HepG2 (cell line): ENCODE results near the gene PPP4R2. TPM values are rescaled to one million over a fixed set of nuclear protein-coding genes. Genes with fewer than 3 reads are reported as not detected.

Experiments used
- ATAC-seq: fragments of 200-7000 bp; cut with Tn5 transposase; 3 replicates; pipeline ENCODE4 v1.9.1; 2020; ENCODE audit warnings: mild to moderate bottlenecking, moderate library complexity
- BruUV-seq: library from RNA; stranded (reverse); fragments of 400-500 nt; replicated peaks from 2 replicates; lab custom pipeline; 2021; lab: Mats Ljungman, UMichigan
- CTCF ChIA-PET: fragments of 300-600 bp; formaldehyde crosslinking; extraction: SDS; loops from one replicate; lab custom pipeline; 2021; ENCODE audit warnings: low total read pairs, inconsistent platforms, low intra/inter-chr PET ratio; lab: Yijun Ruan, JAX
- POLR2A ChIA-PET: fragments of 350-600 bp; sonication (Branson Sonifier 250); formaldehyde crosslinking; loops from one replicate; lab custom pipeline; 2020; ENCODE audit warnings: antibody characterized with exemption, inconsistent platforms; lab: Yijun Ruan, JAX
- DNase-seq: peaks from one replicate; pipeline ENCODE4 v3.0.0-alpha.2; 2015; ENCODE audit warnings: low spot score
- FAIRE-seq: peaks from 3 replicates; lab custom pipeline; 2011; peaks lifted over from hg19 to GRCh38; lab: Jason Lieb, UNC
- H2AFZ ChIP-seq: one replicate; pipeline ENCODE4 v1.6.1; 2011; ENCODE audit warnings: low read length, inconsistent platforms
- H3K27ac ChIP-seq: fragments of 300-600 bp; 3 replicates; pipeline ENCODE4 v1.8.0; 2011; ENCODE audit warnings: mixed run types, mild to moderate bottlenecking, mixed read lengths, low read length, inconsistent platforms; ENCODE audit not compliant: insufficient read depth; ENCODE audit errors: extremely low read length
- H3K27me3 ChIP-seq, 2 experiments: fragments of 200-600 bp in 1 of 2; 2 replicates in 1 of 2; 3 replicates in 1 of 2; pipeline versions ENCODE4 v1.6.0 to v1.8.0; 2011; ENCODE audit warnings: low read length in 2 of 2, mild to moderate bottlenecking in 2 of 2, moderate library complexity in 2 of 2, inconsistent platforms in 1 of 2; ENCODE audit not compliant: insufficient read depth in 2 of 2, control insufficient read depth in 1 of 2
- H3K36me3 ChIP-seq, 2 experiments: fragments of 200-600 bp in 1 of 2; replicated peaks in 1 of 2; 2 replicates in 1 of 2; 3 replicates in 1 of 2; pipeline versions ENCODE4 v1.5.1 to v1.8.0; 2011; ENCODE audit warnings: low read length in 2 of 2, inconsistent platforms in 1 of 2; ENCODE audit not compliant: insufficient read depth in 2 of 2, control insufficient read depth in 1 of 2
- H3K4me1 ChIP-seq: 2 replicates; pipeline ENCODE4 v1.5.1; 2012; ENCODE audit warnings: low read length, inconsistent platforms; ENCODE audit not compliant: insufficient read depth
- H3K4me2 ChIP-seq: 2 replicates; pipeline ENCODE4 v1.6.0; 2011; ENCODE audit warnings: low read depth, low read length, inconsistent platforms
- H3K4me3 ChIP-seq, 3 experiments: fragments of 200-600 bp in 1 of 3; sonication (generic), shearing (Covaris generic) in 1 of 3; replicated peaks in 1 of 3; 2 replicates each; pipeline ENCODE4 v1.5.1; 2011 to 2016; ENCODE audit warnings: low read length in 3 of 3, inconsistent platforms in 2 of 3, low read depth in 2 of 3, mild to moderate bottlenecking in 2 of 3, control low read depth in 1 of 3, mixed read lengths in 1 of 3; ENCODE audit not compliant: insufficient read depth in 1 of 3
- H3K79me2 ChIP-seq: one replicate; pipeline ENCODE4 v1.6.1; 2011; ENCODE audit warnings: low read length, inconsistent platforms; ENCODE audit not compliant: insufficient read depth
- H3K9ac ChIP-seq: 2 replicates; pipeline ENCODE4 v1.6.0; 2011; ENCODE audit warnings: mild to moderate bottlenecking, low read depth, low read length, inconsistent platforms; ENCODE audit not compliant: insufficient read depth
- H3K9me3 ChIP-seq: 2 replicates; pipeline ENCODE4 v1.5.1; 2012; ENCODE audit warnings: mild to moderate bottlenecking, low read length
- H4K20me1 ChIP-seq: 2 replicates; pipeline ENCODE4 v1.6.0; 2011; ENCODE audit warnings: inconsistent platforms, mild to moderate bottlenecking, low read length, moderate library complexity; ENCODE audit not compliant: insufficient read depth
- ATF7-NPFF ChIP-seq: sonication (generic); formaldehyde crosslinking; IDR thresholded peaks from 2 replicates; pipeline ENCODE4 v1.8.1; 2023; ENCODE audit warnings: mild to moderate bottlenecking, low read depth, missing genetic modification reagents, moderate library complexity
- GFI1 ChIP-seq: sonication (generic); formaldehyde crosslinking; IDR thresholded peaks from 2 replicates; pipeline ENCODE4 v1.5.0; 2020; ENCODE audit warnings: missing genetic modification reagents, mild to moderate bottlenecking, borderline replicate concordance
- HNF4G ChIP-seq, 2 experiments: sonication (generic) in 1 of 2; formaldehyde crosslinking in 1 of 2; IDR thresholded peaks; 2 replicates each; pipeline versions ENCODE4 v1.4.0 to v1.6.1; 2011 to 2020; ENCODE audit warnings: borderline replicate concordance in 2 of 2, low read depth in 2 of 2, mild to moderate bottlenecking in 2 of 2, low read length in 1 of 2, missing genetic modification reagents in 1 of 2, moderate library complexity in 1 of 2
- JUND ChIP-seq: sonication (generic); formaldehyde crosslinking; IDR thresholded peaks from 2 replicates; pipeline ENCODE4 v1.8.0; 2022; ENCODE audit warnings: mild to moderate bottlenecking, missing genetic modification reagents
- MATR3 ChIP-seq: sonication (generic); formaldehyde crosslinking; IDR thresholded peaks from 2 replicates; pipeline ENCODE4 v1.4.0; 2020; ENCODE audit warnings: missing genetic modification reagents
- MEF2D ChIP-seq: sonication (generic); formaldehyde crosslinking; IDR thresholded peaks from 2 replicates; pipeline ENCODE4 v1.5.1; 2020; ENCODE audit warnings: mild to moderate bottlenecking, missing genetic modification reagents
- MEIS1 ChIP-seq: sonication (generic); formaldehyde crosslinking; IDR thresholded peaks from 2 replicates; pipeline ENCODE4 v1.9.0; 2021; ENCODE audit warnings: mild to moderate bottlenecking, missing genetic modification reagents, moderate library complexity, borderline replicate concordance
- REPIN1 ChIP-seq: sonication (generic); formaldehyde crosslinking; IDR thresholded peaks from 2 replicates; pipeline ENCODE4 v1.8.0; 2022; ENCODE audit warnings: missing genetic modification reagents, low read depth, mild to moderate bottlenecking, borderline replicate concordance
- RFXAP ChIP-seq: sonication (generic); formaldehyde crosslinking; IDR thresholded peaks from 2 replicates; pipeline ENCODE4 v1.4.0; 2020; ENCODE audit warnings: missing genetic modification reagents, borderline replicate concordance
- TOE1 ChIP-seq: sonication (generic); formaldehyde crosslinking; IDR thresholded peaks from 2 replicates; pipeline ENCODE4 v1.4.0; 2020; ENCODE audit warnings: mild to moderate bottlenecking, missing genetic modification reagents
- ZFP90 ChIP-seq: sonication (generic); formaldehyde crosslinking; IDR thresholded peaks from 2 replicates; pipeline ENCODE4 v1.8.0; 2022; ENCODE audit warnings: missing genetic modification reagents, mild to moderate bottlenecking, inconsistent platforms, borderline replicate concordance
- ZKSCAN5 ChIP-seq: sonication (generic); formaldehyde crosslinking; IDR thresholded peaks from 2 replicates; pipeline ENCODE4 v1.5.1; 2020; ENCODE audit warnings: mild to moderate bottlenecking, missing genetic modification reagents
- ZNF3 ChIP-seq: IDR thresholded peaks from 2 replicates; pipeline ENCODE4 v1.7.0; 2017; ENCODE audit warnings: inconsistent platforms
- ZNF547 ChIP-seq: sonication (generic); formaldehyde crosslinking; IDR thresholded peaks from 2 replicates; pipeline ENCODE4 v1.5.1; 2020; ENCODE audit warnings: mild to moderate bottlenecking, missing genetic modification reagents
- ZNF607 ChIP-seq: sonication (generic); formaldehyde crosslinking; IDR thresholded peaks from 2 replicates; pipeline ENCODE4 v1.5.1; 2020; ENCODE audit warnings: missing genetic modification reagents, mild to moderate bottlenecking, borderline replicate concordance
- ZNF614 ChIP-seq: IDR thresholded peaks from 2 replicates; pipeline ENCODE4 v1.6.1; 2018; ENCODE audit warnings: missing biosample characterization, missing genetic modification reagents, inconsistent platforms, borderline replicate concordance
- ZNF891 ChIP-seq: sonication (generic); formaldehyde crosslinking; IDR thresholded peaks from 2 replicates; pipeline ENCODE4 v1.5.0; 2020; ENCODE audit warnings: mild to moderate bottlenecking, missing genetic modification reagents
- WGBS: methylation state at CpG from one replicate; pipeline ENCODE4 v1.1.6; 2017; ENCODE audit warnings: low lambda C conversion rate; 5-methylcytosine and 5-hydroxymethylcytosine counted together
- in situ Hi-C: cut with HindIII; loops from 2 replicates; pipeline ENCODE4 v1.10.0; 2017; ENCODE audit warnings: low pct_unique_long_range_greater_than_20kb; ENCODE audit not compliant: extremely low pct_ligation_motif_present
- intact Hi-C: fragments of 100-400 bp; cut with micrococcal nuclease; formaldehyde crosslinking; loops from one replicate; pipeline ENCODE4 v1.10.0; 2022; ENCODE audit not compliant: unreplicated experiment
- polyA plus RNA-seq, 8 experiments: library from polyadenylated mRNA; depleted of rRNA in 3 of 8; stranded (reverse) in 7 of 8; unstranded in 1 of 8; fragments of >200 nt; fragmentation: Illumina TruSeq in 4 of 8; extraction: Trizol in 4 of 8; gene quantifications; 2 replicates each; pipeline versions ENCODE4 v1.2.1 to v1.2.3, GENCODE V29; 2011 to 2016; ENCODE audit warnings: low read depth in 4 of 8, missing spikeins in 1 of 8, mixed read lengths in 1 of 8; ENCODE audit not compliant: insufficient read depth in 1 of 8
- total RNA-seq, 5 experiments: library from RNA; depleted of rRNA; stranded (reverse); fragments of >200 nt; fragmentation: Illumina TruSeq; extraction: Trizol; gene quantifications; 2 replicates each; pipeline ENCODE4 v1.2.3, GENCODE V29; 2016; ENCODE audit warnings: low read depth in 1 of 5
- TF ChIP-seq, protein P1 (sequence below): sonication (generic); formaldehyde crosslinking; IDR thresholded peaks from 2 replicates; pipeline ENCODE4 v1.4.0; 2020; ENCODE audit warnings: missing genetic modification reagents, low read depth, mild to moderate bottlenecking, borderline replicate concordance
- TF ChIP-seq, protein P2 (sequence below): sonication (generic); formaldehyde crosslinking; IDR thresholded peaks from 2 replicates; pipeline ENCODE4 v1.4.0; 2020; ENCODE audit warnings: missing genetic modification reagents, borderline replicate concordance
- TF ChIP-seq, protein P3 (sequence below): fragments of 450-650 bp; IDR thresholded peaks from 2 replicates; pipeline ENCODE4 v1.6.1; 2016

PPP4R2 gene
- total and polyA plus RNA-seq, 2 of the 13 experiments (the other 11 are each of a cell fraction or from before 2014, with no cell fraction given) = 22.3 to 161 TPM

DNA sequence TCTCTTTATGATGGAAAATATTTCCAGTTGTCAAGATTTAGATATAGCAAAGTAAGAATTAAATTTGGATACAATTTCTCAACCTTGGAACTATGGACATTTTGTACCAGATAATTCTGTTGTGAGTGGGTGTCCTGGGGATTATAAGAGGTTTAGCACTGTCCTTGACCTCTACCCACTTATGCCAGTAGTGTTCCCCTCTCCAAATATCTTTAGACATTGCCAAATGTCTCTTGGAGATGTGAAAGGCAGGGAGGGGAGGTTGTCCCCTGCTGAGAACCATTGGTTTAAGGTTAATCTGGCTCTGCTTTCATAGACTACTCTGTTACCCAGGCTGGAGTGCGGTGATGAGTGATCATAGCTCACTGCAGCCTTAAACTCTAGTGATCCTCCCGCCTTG is 64.8 kb downstream of the PPP4R2 start, which contains the start of gene EBLN2:
Gene EBLN2, plus strand, starts transcription at position 244 of the 400 bp plus-strand sequence. CDS start 423 bp downstream, outside the sequence.
- BruUV-seq = no TSS peak
- ATAC-seq = no peak
- no peak within 1 kb of the TSS for H3K4me2 ChIP-seq
- no peak within 1 kb of the TSS for H3K4me3 ChIP-seq
- 100% methylated on average over 2 of the region's 2 CpGs for WGBS
- H3K9ac ChIP-seq = no peak within 1 kb of the TSS
- H3K4me1 ChIP-seq = peaks cover 9% of the 10 kb centered on the region; the same call in 1 of the 2 replicates
- H2AFZ ChIP-seq = no peak within 1 kb of the TSS
- intact Hi-C loops (no loop called here), in situ Hi-C loops (loop anchor here (25.0 kb wide), 1 partner anchor 649 kb away; no protein-coding TSS in a partner anchor)
- H3K27ac ChIP-seq = no peak within 1 kb of the TSS
- no peaks in the 10 kb centered on the region for H3K27me3 ChIP-seq
- DNase-seq = no peak
- peaks cover 45% of the 10 kb centered on the region for H3K79me2 ChIP-seq
- no peak for FAIRE-seq
- POLR2A ChIA-PET = no interaction called here
- TF ChIP-seq GFI1 (no peak), REPIN1 (CRISPR knock-in tag) (no peak), ZNF614 (CRISPR knock-in tag) (no peak), ZNF547 (CRISPR knock-in tag) (no peak), JUND (CRISPR knock-in tag) (no peak), RFXAP (CRISPR knock-in tag) (no peak), ATF7-NPFF (CRISPR knock-in tag) (no peak), ZNF607 (CRISPR knock-in tag) (no peak), MEIS1 (CRISPR knock-in tag) (no peak), HNF4G (IDR thresholded peaks at IDR 0.05; ENCODE audit: borderline replicate concordance, low read depth, low read length) (no peak), HNF4G (CRISPR knock-in tag; IDR thresholded peaks at IDR 0.05; ENCODE audit: borderline replicate concordance, low read depth) (no peak), ZFP90 (CRISPR knock-in tag) (no peak), MEF2D (CRISPR knock-in tag) (no peak), ZNF891 (CRISPR knock-in tag) (no peak), TOE1 (no peak), ZKSCAN5 (CRISPR knock-in tag) (no peak), ZNF3 (CRISPR knock-in tag) (no peak), MATR3 (CRISPR knock-in tag) (no peak)
- TF ChIP-seq, protein P1, sequence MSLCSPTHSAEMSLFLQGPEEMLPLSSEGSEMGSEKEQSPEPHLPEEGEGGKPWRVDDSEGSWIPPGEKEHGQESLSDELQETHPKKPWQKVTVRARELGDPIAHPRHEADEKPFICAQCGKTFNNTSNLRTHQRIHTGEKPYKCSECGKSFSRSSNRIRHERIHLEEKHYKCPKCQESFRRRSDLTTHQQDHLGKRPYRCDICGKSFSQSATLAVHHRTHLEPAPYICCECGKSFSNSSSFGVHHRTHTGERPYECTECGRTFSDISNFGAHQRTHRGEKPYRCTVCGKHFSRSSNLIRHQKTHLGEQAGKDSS (CRISPR knock-in tag) = no peak
- TF ChIP-seq, protein P2, sequence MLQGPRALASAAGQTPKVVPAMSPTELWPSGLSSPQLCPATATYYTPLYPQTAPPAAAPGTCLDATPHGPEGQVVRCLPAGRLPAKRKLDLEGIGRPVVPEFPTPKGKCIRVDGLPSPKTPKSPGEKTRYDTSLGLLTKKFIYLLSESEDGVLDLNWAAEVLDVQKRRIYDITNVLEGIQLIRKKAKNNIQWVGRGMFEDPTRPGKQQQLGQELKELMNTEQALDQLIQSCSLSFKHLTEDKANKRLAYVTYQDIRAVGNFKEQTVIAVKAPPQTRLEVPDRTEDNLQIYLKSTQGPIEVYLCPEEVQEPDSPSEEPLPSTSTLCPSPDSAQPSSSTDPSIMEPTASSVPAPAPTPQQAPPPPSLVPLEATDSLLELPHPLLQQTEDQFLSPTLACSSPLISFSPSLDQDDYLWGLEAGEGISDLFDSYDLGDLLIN (CRISPR knock-in tag) = no peak
- TF ChIP-seq, protein P3, sequence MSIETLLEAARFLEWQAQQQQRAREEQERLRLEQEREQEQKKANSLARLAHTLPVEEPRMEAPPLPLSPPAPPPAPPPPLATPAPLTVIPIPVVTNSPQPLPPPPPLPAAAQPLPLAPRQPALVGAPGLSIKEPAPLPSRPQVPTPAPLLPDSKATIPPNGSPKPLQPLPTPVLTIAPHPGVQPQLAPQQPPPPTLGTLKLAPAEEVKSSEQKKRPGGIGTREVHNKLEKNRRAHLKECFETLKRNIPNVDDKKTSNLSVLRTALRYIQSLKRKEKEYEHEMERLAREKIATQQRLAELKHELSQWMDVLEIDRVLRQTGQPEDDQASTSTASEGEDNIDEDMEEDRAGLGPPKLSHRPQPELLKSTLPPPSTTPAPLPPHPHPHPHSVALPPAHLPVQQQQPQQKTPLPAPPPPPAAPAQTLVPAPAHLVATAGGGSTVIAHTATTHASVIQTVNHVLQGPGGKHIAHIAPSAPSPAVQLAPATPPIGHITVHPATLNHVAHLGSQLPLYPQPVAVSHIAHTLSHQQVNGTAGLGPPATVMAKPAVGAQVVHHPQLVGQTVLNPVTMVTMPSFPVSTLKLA = no peak
- H4K20me1 ChIP-seq = peaks cover 7% of the 10 kb centered on the region; the same call in 1 of the 2 replicates
- CTCF ChIA-PET = no interaction called here
- H3K9me3 ChIP-seq = no peaks in the 10 kb centered on the region
- H3K36me3 ChIP-seq = peaks cover 9 to 57% of the 10 kb centered on the region in 2 experiments
